GM23338 (cell line): ENCODE results near the gene SORBS1. TPM values are rescaled to one million over a fixed set of nuclear protein-coding genes. Genes with fewer than 3 reads are reported as not detected.

Experiments used
- ATAC-seq: fragments of 200-7000 bp; cut with Tn5 transposase; 3 replicates; pipeline ENCODE4 v1.9.1; 2020
- DNase-seq: peaks from one replicate; pipeline ENCODE4 v3.0.0-alpha.2; 2015; ENCODE audit warnings: low spot score
- H2AFZ ChIP-seq: fragments of 200-600 bp; sonication (generic); 2 replicates; pipeline ENCODE4 v1.8.0; 2016; ENCODE audit warnings: antibody characterized with exemption, mild to moderate bottlenecking, moderate library complexity
- H3F3A ChIP-seq: fragments of 200-600 bp; sonication (generic); replicated peaks from 2 replicates; pipeline ENCODE4 v1.8.0; 2017; ENCODE audit warnings: antibody characterized with exemption, mixed run types, low read depth
- H3K27ac ChIP-seq: fragments of 200-600 bp; sonication (generic); 2 replicates; pipeline ENCODE4 v1.6.1; 2016; ENCODE audit warnings: low read depth
- H3K27me3 ChIP-seq: fragments of 200-600 bp; sonication (generic); 2 replicates; pipeline ENCODE4 v1.8.0; 2016; ENCODE audit warnings: mild to moderate bottlenecking, mixed run types, moderate library complexity; ENCODE audit not compliant: insufficient read depth
- H3K36me3 ChIP-seq: fragments of 200-600 bp; sonication (generic); 2 replicates; pipeline ENCODE4 v1.8.0; 2016; ENCODE audit warnings: mild to moderate bottlenecking; ENCODE audit not compliant: insufficient read depth
- H3K4me1 ChIP-seq: fragments of 200-600 bp; sonication (generic); 2 replicates; pipeline ENCODE4 v1.8.0; 2016; ENCODE audit warnings: mild to moderate bottlenecking, moderate library complexity; ENCODE audit not compliant: insufficient read depth
- H3K4me2 ChIP-seq: fragments of 200-600 bp; sonication (generic); 2 replicates; pipeline ENCODE4 v1.7.1; 2017; ENCODE audit warnings: mixed run types
- H3K4me3 ChIP-seq: fragments of 200-600 bp; sonication (generic); 2 replicates; pipeline ENCODE4 v1.6.1; 2016; ENCODE audit warnings: mixed run types
- H3K79me2 ChIP-seq: fragments of 200-600 bp; sonication (generic); replicated peaks from 2 replicates; pipeline ENCODE4 v1.8.0; 2017; ENCODE audit warnings: mild to moderate bottlenecking; ENCODE audit not compliant: insufficient read depth
- H3K9me2 ChIP-seq: fragments of 200-600 bp; sonication (generic); 2 replicates; pipeline ENCODE4 v1.8.0; 2017; ENCODE audit not compliant: insufficient read depth
- H4K20me1 ChIP-seq: fragments of 200-600 bp; sonication (generic); replicated peaks from 2 replicates; pipeline ENCODE4 v1.8.0; 2017; ENCODE audit warnings: mild to moderate bottlenecking; ENCODE audit not compliant: insufficient read depth
- H3K27ac Mint-ChIP-seq: 2 replicates; pipeline ENCODE4 v1.8.0; 2020; ENCODE audit warnings: inconsistent platforms, mild to moderate bottlenecking, moderate library complexity, mixed read lengths
- H3K27me3 Mint-ChIP-seq: 3 replicates; pipeline ENCODE4 v1.8.0; 2022; ENCODE audit warnings: low read depth, mild to moderate bottlenecking, moderate library complexity, mixed read lengths, inconsistent platforms; ENCODE audit not compliant: insufficient read depth, poor library complexity
- H3K36me3 Mint-ChIP-seq: 3 replicates; pipeline ENCODE4 v1.8.0; 2021; ENCODE audit warnings: low read depth, mild to moderate bottlenecking, inconsistent platforms, moderate library complexity, mixed read lengths
- H3K4me1 Mint-ChIP-seq: 3 replicates; pipeline ENCODE4 v1.8.0; 2020; ENCODE audit warnings: mild to moderate bottlenecking, inconsistent platforms, mixed read lengths
- H3K4me3 Mint-ChIP-seq: 3 replicates; pipeline ENCODE4 v1.8.0; 2021; ENCODE audit warnings: moderate library complexity, mild to moderate bottlenecking, inconsistent platforms, mixed read lengths
- H3K9me3 Mint-ChIP-seq: 3 replicates; pipeline ENCODE4 v1.8.0; 2020; ENCODE audit warnings: moderate library complexity, mild to moderate bottlenecking, inconsistent platforms, mixed read lengths
- CREB1 ChIP-seq: fragments of 250-450 bp; sonication (Bioruptor Pico); IDR thresholded peaks from 2 replicates; pipeline ENCODE4 v1.5.0; 2020; ENCODE audit warnings: low read depth, mild to moderate bottlenecking, moderate library complexity
- CTCF ChIP-seq, 2 experiments: fragments of 200-600 bp in 1 of 2; sonication (generic) in 1 of 2; conservative IDR thresholded peaks; 2 replicates each; pipeline versions ENCODE4 v1.5.1 to v1.6.1; 2016 to 2017; ENCODE audit warnings: antibody characterized with exemption in 2 of 2, low read depth in 2 of 2, mild to moderate bottlenecking in 2 of 2, moderate library complexity in 1 of 2
- EZH2 ChIP-seq: fragments of 200-600 bp; sonication (generic); IDR thresholded peaks from one replicate; pipeline ENCODE4 v1.8.0; 2017; ENCODE audit warnings: antibody characterized with exemption, mild to moderate bottlenecking, low read depth; ENCODE audit not compliant: unreplicated experiment
- EZH2phosphoT487 ChIP-seq: fragments of 200-600 bp; sonication (generic); IDR thresholded peaks from one replicate; pipeline ENCODE4 v1.8.1; 2018; ENCODE audit warnings: antibody characterized with exemption; ENCODE audit not compliant: unreplicated experiment
- JUNB ChIP-seq: IDR thresholded peaks from one replicate; pipeline ENCODE4 v1.6.1; 2016; ENCODE audit warnings: antibody characterized with exemption; ENCODE audit not compliant: unreplicated experiment
- NANOG ChIP-seq: IDR thresholded peaks from 2 replicates; pipeline ENCODE4 v1.6.1; 2016; ENCODE audit warnings: antibody characterized with exemption, borderline replicate concordance
- POLR2AphosphoS5 ChIP-seq: IDR thresholded peaks from 2 replicates; pipeline ENCODE4 v1.6.1; 2016; ENCODE audit warnings: antibody characterized with exemption, low read depth
- STAT1 ChIP-seq: IDR thresholded peaks from one replicate; pipeline ENCODE4 v1.6.1; 2016; ENCODE audit warnings: antibody characterized with exemption; ENCODE audit not compliant: unreplicated experiment
- ZNF114 ChIP-seq: fragments of 250-450 bp; sonication (Bioruptor Pico); IDR thresholded peaks from 2 replicates; pipeline ENCODE4 v1.5.0; 2020; ENCODE audit warnings: mild to moderate bottlenecking, moderate library complexity
- ZNF331 ChIP-seq: fragments of 250-450 bp; sonication (Bioruptor Pico); IDR thresholded peaks from 2 replicates; pipeline ENCODE4 v1.5.0; 2020; ENCODE audit warnings: low read depth, mild to moderate bottlenecking, moderate library complexity
- polyA plus RNA-seq: library from polyadenylated mRNA; unstranded; fragments of >200 nt; fragmentation: Nextera tagmentation; extraction: Ambion mirVana; gene quantifications from 2 replicates; pipeline ENCODE4 v1.2.1, GENCODE V29; 2016
- total RNA-seq: library from RNA; depleted of rRNA; stranded (reverse); fragments of >200 nt; shearing (Covaris generic); gene quantifications from 2 replicates; pipeline ENCODE4 v1.2.3, GENCODE V29; 2014
- TF ChIP-seq, protein P1 (sequence below): fragments of 250-450 bp; sonication (Bioruptor Pico); IDR thresholded peaks from 2 replicates; pipeline ENCODE4 v1.5.0; 2020; ENCODE audit warnings: mild to moderate bottlenecking, moderate library complexity
- TF ChIP-seq, protein P2 (sequence below): IDR thresholded peaks from one replicate; pipeline ENCODE4 v1.6.1; 2018; ENCODE audit warnings: antibody characterized with exemption; ENCODE audit not compliant: unreplicated experiment
- TF ChIP-seq, protein P3 (sequence below): IDR thresholded peaks from 2 replicates; pipeline ENCODE4 v1.6.1; 2016; ENCODE audit warnings: antibody characterized with exemption

SORBS1 gene
- total and polyA plus RNA-seq, 2 experiments from 2014 or later = 47.7 to 51.5 TPM

GRCh38 chr10:95293631-95294030 is 267.5 kb downstream of the SORBS1 start:
- peaks cover 4% of the 10 kb centered on the region; the same call in 1 of the 2 replicates for H4K20me1 ChIP-seq
- no peak for ATAC-seq
- H3K27me3 Mint-ChIP-seq = peaks cover 51% of the 10 kb centered on the region

More at GRCh38 chr10:95293631-95294030, 267.5 kb downstream of the SORBS1 start:
- TF ChIP-seq JUNB = no peak
- no peak for TF ChIP-seq EZH2
- TF ChIP-seq, protein P1, sequence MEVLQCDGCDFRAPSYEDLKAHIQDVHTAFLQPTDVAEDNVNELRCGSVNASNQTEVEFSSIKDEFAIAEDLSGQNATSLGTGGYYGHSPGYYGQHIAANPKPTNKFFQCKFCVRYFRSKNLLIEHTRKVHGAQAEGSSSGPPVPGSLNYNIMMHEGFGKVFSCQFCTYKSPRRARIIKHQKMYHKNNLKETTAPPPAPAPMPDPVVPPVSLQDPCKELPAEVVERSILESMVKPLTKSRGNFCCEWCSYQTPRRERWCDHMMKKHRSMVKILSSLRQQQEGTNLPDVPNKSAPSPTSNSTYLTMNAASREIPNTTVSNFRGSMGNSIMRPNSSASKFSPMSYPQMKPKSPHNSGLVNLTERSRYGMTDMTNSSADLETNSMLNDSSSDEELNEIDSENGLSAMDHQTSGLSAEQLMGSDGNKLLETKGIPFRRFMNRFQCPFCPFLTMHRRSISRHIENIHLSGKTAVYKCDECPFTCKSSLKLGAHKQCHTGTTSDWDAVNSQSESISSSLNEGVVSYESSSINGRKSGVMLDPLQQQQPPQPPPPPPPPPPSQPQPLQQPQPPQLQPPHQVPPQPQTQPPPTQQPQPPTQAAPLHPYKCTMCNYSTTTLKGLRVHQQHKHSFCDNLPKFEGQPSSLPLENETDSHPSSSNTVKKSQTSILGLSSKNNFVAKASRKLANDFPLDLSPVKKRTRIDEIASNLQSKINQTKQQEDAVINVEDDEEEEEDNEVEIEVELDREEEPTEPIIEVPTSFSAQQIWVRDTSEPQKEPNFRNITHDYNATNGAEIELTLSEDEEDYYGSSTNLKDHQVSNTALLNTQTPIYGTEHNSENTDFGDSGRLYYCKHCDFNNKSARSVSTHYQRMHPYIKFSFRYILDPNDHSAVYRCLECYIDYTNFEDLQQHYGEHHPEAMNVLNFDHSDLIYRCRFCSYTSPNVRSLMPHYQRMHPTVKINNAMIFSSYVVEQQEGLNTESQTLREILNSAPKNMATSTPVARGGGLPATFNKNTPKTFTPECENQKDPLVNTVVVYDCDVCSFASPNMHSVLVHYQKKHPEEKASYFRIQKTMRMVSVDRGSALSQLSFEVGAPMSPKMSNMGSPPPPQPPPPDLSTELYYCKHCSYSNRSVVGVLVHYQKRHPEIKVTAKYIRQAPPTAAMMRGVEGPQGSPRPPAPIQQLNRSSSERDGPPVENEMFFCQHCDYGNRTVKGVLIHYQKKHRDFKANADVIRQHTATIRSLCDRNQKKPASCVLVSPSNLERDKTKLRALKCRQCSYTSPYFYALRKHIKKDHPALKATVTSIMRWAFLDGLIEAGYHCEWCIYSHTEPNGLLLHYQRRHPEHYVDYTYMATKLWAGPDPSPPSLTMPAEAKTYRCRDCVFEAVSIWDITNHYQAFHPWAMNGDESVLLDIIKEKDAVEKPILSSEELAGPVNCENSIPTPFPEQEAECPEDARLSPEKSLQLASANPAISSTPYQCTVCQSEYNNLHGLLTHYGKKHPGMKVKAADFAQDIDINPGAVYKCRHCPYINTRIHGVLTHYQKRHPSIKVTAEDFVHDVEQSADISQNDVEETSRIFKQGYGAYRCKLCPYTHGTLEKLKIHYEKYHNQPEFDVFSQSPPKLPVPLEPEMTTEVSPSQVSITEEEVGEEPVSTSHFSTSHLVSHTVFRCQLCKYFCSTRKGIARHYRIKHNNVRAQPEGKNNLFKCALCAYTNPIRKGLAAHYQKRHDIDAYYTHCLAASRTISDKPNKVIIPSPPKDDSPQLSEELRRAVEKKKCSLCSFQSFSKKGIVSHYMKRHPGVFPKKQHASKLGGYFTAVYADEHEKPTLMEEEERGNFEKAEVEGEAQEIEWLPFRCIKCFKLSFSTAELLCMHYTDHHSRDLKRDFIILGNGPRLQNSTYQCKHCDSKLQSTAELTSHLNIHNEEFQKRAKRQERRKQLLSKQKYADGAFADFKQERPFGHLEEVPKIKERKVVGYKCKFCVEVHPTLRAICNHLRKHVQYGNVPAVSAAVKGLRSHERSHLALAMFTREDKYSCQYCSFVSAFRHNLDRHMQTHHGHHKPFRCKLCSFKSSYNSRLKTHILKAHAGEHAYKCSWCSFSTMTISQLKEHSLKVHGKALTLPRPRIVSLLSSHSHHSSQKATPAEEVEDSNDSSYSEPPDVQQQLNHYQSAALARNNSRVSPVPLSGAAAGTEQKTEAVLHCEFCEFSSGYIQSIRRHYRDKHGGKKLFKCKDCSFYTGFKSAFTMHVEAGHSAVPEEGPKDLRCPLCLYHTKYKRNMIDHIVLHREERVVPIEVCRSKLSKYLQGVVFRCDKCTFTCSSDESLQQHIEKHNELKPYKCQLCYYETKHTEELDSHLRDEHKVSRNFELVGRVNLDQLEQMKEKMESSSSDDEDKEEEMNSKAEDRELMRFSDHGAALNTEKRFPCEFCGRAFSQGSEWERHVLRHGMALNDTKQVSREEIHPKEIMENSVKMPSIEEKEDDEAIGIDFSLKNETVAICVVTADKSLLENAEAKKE (CRISPR knock-in tag) = no peak
- no peak for TF ChIP-seq STAT1
- TF ChIP-seq, protein P2, sequence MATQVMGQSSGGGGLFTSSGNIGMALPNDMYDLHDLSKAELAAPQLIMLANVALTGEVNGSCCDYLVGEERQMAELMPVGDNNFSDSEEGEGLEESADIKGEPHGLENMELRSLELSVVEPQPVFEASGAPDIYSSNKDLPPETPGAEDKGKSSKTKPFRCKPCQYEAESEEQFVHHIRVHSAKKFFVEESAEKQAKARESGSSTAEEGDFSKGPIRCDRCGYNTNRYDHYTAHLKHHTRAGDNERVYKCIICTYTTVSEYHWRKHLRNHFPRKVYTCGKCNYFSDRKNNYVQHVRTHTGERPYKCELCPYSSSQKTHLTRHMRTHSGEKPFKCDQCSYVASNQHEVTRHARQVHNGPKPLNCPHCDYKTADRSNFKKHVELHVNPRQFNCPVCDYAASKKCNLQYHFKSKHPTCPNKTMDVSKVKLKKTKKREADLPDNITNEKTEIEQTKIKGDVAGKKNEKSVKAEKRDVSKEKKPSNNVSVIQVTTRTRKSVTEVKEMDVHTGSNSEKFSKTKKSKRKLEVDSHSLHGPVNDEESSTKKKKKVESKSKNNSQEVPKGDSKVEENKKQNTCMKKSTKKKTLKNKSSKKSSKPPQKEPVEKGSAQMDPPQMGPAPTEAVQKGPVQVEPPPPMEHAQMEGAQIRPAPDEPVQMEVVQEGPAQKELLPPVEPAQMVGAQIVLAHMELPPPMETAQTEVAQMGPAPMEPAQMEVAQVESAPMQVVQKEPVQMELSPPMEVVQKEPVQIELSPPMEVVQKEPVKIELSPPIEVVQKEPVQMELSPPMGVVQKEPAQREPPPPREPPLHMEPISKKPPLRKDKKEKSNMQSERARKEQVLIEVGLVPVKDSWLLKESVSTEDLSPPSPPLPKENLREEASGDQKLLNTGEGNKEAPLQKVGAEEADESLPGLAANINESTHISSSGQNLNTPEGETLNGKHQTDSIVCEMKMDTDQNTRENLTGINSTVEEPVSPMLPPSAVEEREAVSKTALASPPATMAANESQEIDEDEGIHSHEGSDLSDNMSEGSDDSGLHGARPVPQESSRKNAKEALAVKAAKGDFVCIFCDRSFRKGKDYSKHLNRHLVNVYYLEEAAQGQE = no peak
- TF ChIP-seq, protein P3, sequence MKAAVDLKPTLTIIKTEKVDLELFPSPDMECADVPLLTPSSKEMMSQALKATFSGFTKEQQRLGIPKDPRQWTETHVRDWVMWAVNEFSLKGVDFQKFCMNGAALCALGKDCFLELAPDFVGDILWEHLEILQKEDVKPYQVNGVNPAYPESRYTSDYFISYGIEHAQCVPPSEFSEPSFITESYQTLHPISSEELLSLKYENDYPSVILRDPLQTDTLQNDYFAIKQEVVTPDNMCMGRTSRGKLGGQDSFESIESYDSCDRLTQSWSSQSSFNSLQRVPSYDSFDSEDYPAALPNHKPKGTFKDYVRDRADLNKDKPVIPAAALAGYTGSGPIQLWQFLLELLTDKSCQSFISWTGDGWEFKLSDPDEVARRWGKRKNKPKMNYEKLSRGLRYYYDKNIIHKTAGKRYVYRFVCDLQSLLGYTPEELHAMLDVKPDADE = no peak
- TF ChIP-seq NANOG = no peak
- TF ChIP-seq EZH2phosphoT487 = no peak
- TF ChIP-seq POLR2AphosphoS5 = no peak
- TF ChIP-seq CREB1 = no peak
- no peak for TF ChIP-seq CTCF (conservative IDR thresholded peaks at IDR 0.05; ENCODE audit: low read depth in 2 of 2)
- TF ChIP-seq ZNF331 = no peak
- no peak for TF ChIP-seq ZNF114 (CRISPR knock-in tag)
- no peak for DNase-seq
- H3K4me1 Mint-ChIP-seq = peaks cover 25% of the 10 kb centered on the region
- peaks cover 21% of the 10 kb centered on the region for H3K4me1 ChIP-seq
- peaks cover 18% of the 10 kb centered on the region for H3K79me2 ChIP-seq
- no peak overlapping the region for H3K27ac Mint-ChIP-seq
- H3K4me2 ChIP-seq = no peak overlapping the region
- H2AFZ ChIP-seq = no peak overlapping the region
- peaks cover 3% of the 10 kb centered on the region; the same call in 1 of the 3 replicates for H3K36me3 Mint-ChIP-seq
- H3K27me3 ChIP-seq = peaks cover 62% of the 10 kb centered on the region
- peaks cover 6% of the 10 kb centered on the region; the same call in 1 of the 2 replicates for H3F3A ChIP-seq
- H3K9me2 ChIP-seq = peaks cover 5% of the 10 kb centered on the region; the same call in 1 of the 2 replicates
- H3K4me3 Mint-ChIP-seq = no peak overlapping the region
- no peak overlapping the region for H3K27ac ChIP-seq
- H3K4me3 ChIP-seq = no peak overlapping the region
- no peaks in the 10 kb centered on the region for H3K9me3 Mint-ChIP-seq
- H3K36me3 ChIP-seq = no peaks in the 10 kb centered on the region
